Measurements from ENCODE around the gene CHST13. TPM values are rescaled to one million over a fixed set of nuclear protein-coding genes. Genes with fewer than 3 reads are reported as not detected.

Gene CHST13
- total RNA-seq, 3 donors from 2014 or later: 0.29 to 0.80 TPM; not detected in 1

DNA sequence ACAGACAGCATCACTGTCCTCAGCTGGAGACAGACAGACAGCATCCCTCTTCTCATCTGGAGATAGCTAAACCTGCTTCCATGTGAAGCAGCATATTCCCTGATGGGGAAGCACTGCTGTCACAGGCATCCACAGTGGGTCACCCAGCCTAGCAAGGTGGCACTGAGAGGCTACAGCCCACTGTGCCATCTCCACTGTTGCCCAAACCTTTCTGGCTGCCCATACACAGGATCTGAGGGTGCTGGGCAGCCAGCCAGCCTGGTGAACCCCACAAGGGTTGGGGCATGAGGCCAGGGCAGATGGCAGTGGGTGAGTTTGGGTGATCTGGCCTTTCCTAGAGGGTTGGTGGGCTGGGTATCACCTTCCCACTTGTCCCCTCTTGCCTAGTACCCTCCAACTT lies 11.7 kb downstream of the CHST13 start:
- Histone ChIP-seq H3K36me3 (no peaks in the 10 kb centered on the region), H3K27me3 (peaks cover 0 to 14% of the 10 kb centered on the region in 2 donors), H3K27ac (no peak overlapping the region), H3K4me3 (no peak overlapping the region), H3K4me1 (no peaks in the 10 kb centered on the region), H3K9me3 (no peaks in the 10 kb centered on the region)
- DNase-seq (ENCODE audit: low spot score in 2 of 2): no peak
- TF ChIP-seq POLR2A (IDR thresholded peaks at IDR 0.05) (no peak), POLR2AphosphoS5 (IDR thresholded peaks at IDR 0.05) (no peak)
- TF ChIP-seq, protein P1, sequence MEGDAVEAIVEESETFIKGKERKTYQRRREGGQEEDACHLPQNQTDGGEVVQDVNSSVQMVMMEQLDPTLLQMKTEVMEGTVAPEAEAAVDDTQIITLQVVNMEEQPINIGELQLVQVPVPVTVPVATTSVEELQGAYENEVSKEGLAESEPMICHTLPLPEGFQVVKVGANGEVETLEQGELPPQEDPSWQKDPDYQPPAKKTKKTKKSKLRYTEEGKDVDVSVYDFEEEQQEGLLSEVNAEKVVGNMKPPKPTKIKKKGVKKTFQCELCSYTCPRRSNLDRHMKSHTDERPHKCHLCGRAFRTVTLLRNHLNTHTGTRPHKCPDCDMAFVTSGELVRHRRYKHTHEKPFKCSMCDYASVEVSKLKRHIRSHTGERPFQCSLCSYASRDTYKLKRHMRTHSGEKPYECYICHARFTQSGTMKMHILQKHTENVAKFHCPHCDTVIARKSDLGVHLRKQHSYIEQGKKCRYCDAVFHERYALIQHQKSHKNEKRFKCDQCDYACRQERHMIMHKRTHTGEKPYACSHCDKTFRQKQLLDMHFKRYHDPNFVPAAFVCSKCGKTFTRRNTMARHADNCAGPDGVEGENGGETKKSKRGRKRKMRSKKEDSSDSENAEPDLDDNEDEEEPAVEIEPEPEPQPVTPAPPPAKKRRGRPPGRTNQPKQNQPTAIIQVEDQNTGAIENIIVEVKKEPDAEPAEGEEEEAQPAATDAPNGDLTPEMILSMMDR (IDR thresholded peaks at IDR 0.05): no peak
- intact Hi-C loops (cut with DNase I; ENCODE audit: low total_unique reads): no loop called here

DNA sequence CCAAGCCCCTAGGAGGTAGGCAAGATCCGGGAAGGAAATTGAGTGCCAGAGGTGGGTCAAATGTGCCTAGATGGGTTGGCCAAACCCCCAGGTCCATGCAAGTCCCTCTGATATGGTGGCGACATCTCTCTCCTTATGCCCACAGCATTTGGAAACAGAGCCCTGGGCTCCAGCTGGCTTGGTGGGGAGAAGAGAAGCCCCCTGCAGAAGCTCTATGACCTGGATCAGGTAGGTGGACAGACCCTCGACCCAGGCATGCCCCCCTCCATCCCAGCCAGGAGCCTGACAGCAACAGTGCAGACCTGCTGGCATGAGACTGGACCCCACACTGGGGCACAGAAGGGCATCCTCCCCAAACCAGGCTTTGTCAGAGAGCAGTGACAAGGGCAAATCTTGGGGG lies 12.2 kb downstream of the CHST13 start:
- Histone ChIP-seq H3K27ac (no peak overlapping the region), H3K36me3 (no peaks in the 10 kb centered on the region), H3K4me3 (no peak overlapping the region), H3K27me3 (peaks cover 0 to 18% of the 10 kb centered on the region in 2 donors), H3K9me3 (no peaks in the 10 kb centered on the region), H3K4me1 (no peaks in the 10 kb centered on the region)
- no peak for DNase-seq (ENCODE audit: low spot score in 2 of 2)
- intact Hi-C loops (cut with DNase I; ENCODE audit: low total_unique reads): no loop called here
- TF ChIP-seq POLR2AphosphoS5 (IDR thresholded peaks at IDR 0.05): no peak
- no peak for TF ChIP-seq POLR2A (IDR thresholded peaks at IDR 0.05)
- TF ChIP-seq, protein P1 (IDR thresholded peaks at IDR 0.05): no peak

DNA sequence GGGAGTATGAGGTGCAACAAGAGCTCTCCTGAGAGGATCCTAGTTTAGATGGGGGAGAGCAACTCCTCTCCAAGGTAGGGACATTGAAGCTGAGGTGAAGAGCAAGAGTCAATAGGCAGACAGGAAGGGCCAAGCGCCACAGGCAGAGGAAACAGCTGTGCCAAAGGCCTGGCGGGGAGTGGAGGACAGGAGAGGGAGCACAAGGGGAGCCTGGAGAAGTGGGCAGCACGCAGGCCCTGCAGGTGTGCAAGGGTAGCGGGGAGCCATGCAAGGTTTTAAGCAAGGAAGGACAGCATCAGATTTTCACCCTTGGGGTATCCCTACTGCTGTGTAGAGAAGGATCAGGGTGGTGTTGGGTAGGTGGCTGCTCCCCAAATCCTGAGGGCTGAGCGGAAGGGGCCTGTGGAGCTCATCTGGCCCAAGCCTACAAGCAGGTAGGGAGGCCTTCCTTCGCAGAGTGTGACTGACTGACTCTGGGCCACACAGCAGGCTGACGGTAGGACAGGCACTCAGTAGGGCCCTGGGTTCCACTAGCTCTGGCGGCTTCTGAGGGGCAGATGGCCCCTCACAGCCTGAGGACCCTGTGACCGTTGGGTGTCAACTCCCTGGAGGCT lies 13.3 kb downstream of the CHST13 start:
- Histone ChIP-seq H3K9me3 (no peaks in the 10 kb centered on the region), H3K4me3 (no peak overlapping the region), H3K36me3 (no peaks in the 10 kb centered on the region), H3K27me3 (peaks cover 0 to 29% of the 10 kb centered on the region in 2 donors), H3K4me1 (no peaks in the 10 kb centered on the region), H3K27ac (no peak overlapping the region)
- intact Hi-C loops (cut with DNase I; ENCODE audit: low total_unique reads): no loop called here
- DNase-seq (ENCODE audit: low spot score in 2 of 2): no peak
- TF ChIP-seq POLR2A (IDR thresholded peaks at IDR 0.05) (no peak), POLR2AphosphoS5 (IDR thresholded peaks at IDR 0.05) (no peak)
- TF ChIP-seq, protein P1 (IDR thresholded peaks at IDR 0.05): no peak

DNA sequence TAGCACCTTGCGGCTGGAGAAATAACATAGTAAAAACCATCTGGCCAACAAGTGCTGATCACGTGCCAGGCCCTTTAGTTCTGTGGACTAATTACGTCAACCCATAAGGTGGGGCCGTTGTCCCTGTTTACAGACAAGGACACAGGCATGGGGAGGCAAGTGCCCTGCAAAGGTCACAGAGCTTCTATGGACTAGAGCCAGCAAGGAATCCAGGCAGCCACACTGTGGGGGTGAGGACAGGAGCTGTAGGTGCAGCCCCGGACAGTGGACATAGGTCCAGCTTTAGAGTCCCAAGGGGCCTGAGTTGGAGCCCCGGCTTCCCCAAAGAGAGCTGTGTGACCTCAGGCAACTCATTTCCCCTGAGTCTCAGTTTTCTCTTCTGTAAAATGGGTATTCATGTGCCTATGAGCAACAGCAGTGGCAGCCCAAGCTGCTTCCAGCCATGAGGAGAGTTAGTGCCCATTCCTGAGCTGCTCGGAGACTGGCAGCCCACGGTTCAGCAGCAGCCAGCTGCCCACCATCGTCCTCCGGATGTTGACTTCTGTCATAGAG lies 13.9 kb downstream of the CHST13 start:
- H3K27me3 ChIP-seq: peaks cover 0 to 34% of the 10 kb centered on the region in 2 donors
- TF ChIP-seq, protein P1 (IDR thresholded peaks at IDR 0.05): no peak
- TF ChIP-seq POLR2A (IDR thresholded peaks at IDR 0.05) (no peak), POLR2AphosphoS5 (IDR thresholded peaks at IDR 0.05) (no peak)
- DNase-seq (ENCODE audit: low spot score in 2 of 2): no peak
- H3K36me3 ChIP-seq: no peaks in the 10 kb centered on the region
- intact Hi-C loops (cut with DNase I; ENCODE audit: low total_unique reads): no loop called here
- H3K4me1 ChIP-seq: no peaks in the 10 kb centered on the region
- H3K9me3 ChIP-seq: no peaks in the 10 kb centered on the region
- no peak overlapping the region for H3K4me3 ChIP-seq
- H3K27ac ChIP-seq: no peak overlapping the region

DNA sequence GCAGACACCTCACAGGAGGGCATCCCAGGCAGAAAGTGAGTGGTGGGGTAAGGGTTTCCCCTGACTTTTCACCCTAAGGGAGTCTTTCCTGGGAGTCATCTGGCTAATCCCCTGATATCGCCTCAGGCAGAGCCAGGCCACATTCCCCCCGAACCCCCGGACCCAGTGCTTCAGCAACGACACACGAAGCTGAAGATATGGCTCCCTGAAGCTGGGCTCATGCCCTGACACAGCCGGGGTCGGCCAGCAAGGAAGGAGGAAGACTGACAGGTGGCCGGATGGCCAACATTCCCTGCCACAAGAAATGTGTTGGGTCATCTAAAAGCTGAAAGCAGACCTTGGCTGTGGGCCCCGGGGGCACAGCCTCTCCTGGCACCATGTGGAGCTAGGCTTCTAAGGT lies 14.4 kb downstream of the CHST13 start:
- Histone ChIP-seq H3K27ac (no peak overlapping the region), H3K27me3 (peaks cover 0 to 34% of the 10 kb centered on the region in 2 donors), H3K4me3 (no peak overlapping the region), H3K4me1 (no peaks in the 10 kb centered on the region), H3K9me3 (no peaks in the 10 kb centered on the region), H3K36me3 (no peaks in the 10 kb centered on the region)
- DNase-seq (ENCODE audit: low spot score in 2 of 2): peak in 1 of 2 donors; percentile 28
- intact Hi-C loops (cut with DNase I; ENCODE audit: low total_unique reads): no loop called here
- TF ChIP-seq, protein P1 (IDR thresholded peaks at IDR 0.05): no peak
- TF ChIP-seq POLR2AphosphoS5 (IDR thresholded peaks at IDR 0.05) (no peak), POLR2A (IDR thresholded peaks at IDR 0.05) (no peak)
